CD4-positive, alpha-beta memory T cell (primary cell): Measurements from ENCODE around the gene PIEZO2. TPM values are rescaled to one million over a fixed set of nuclear protein-coding genes. Genes with fewer than 3 reads are reported as not detected.
"Not testable (repeated sequence)": the region's sequence is repeated elsewhere in the genome, so short reads cannot be mapped to it uniquely, and the experiment has no call there.

Source experiments
- CTCF ChIA-PET: fragments of 350-600 bp; sonication (Branson Sonifier 250); formaldehyde crosslinking; loops from one replicate; lab custom pipeline; 2021; ENCODE audit warnings: inconsistent platforms; ENCODE audit not compliant: partially characterized antibody; lab: Charles Lee
- POLR2A ChIA-PET: fragments of 350-600 bp; sonication (Branson Sonifier 250); formaldehyde crosslinking; loops from one replicate; lab custom pipeline; 2021; ENCODE audit not compliant: partially characterized antibody; lab: Charles Lee
- DNase-seq, 5 donors: peaks; one replicate each; pipeline versions ENCODE4 v3.0.0 to v3.0.0-alpha.2; 2020 to 2022; ENCODE audit warnings: mixed read lengths in 1 of 5
- H3K27ac ChIP-seq: one replicate; pipeline ENCODE4 v1.7.0; 2013; ENCODE audit warnings: low read depth, low read length
- H3K27me3 ChIP-seq: 2 replicates; pipeline ENCODE4 v1.7.0; 2013; ENCODE audit warnings: mild to moderate bottlenecking, low read length, moderate library complexity; ENCODE audit not compliant: insufficient read depth
- H3K36me3 ChIP-seq: 2 replicates; pipeline ENCODE4 v1.7.0; 2013; ENCODE audit warnings: mild to moderate bottlenecking, low read length, moderate library complexity; ENCODE audit not compliant: insufficient read depth
- H3K4me1 ChIP-seq: 2 replicates; pipeline ENCODE4 v1.7.0; 2013; ENCODE audit warnings: mild to moderate bottlenecking, low read length, moderate library complexity; ENCODE audit not compliant: insufficient read depth
- H3K4me3 ChIP-seq, 2 donors: one replicate each; pipeline ENCODE4 v1.7.0; 2013; ENCODE audit warnings: low read length in 2 of 2, mild to moderate bottlenecking in 1 of 2
- H3K9me3 ChIP-seq, 2 donors: one replicate each; pipeline ENCODE4 v1.7.0; 2013; ENCODE audit warnings: low read length in 2 of 2, control low read depth in 1 of 2; ENCODE audit not compliant: control insufficient read depth in 1 of 2
- H3K27ac Mint-ChIP-seq, 7 donors: one replicate each; pipeline ENCODE4 v1.8.0; 2020 to 2021; ENCODE audit warnings: mixed read lengths in 7 of 7, mild to moderate bottlenecking in 6 of 7, inconsistent platforms in 3 of 7, moderate library complexity in 3 of 7
- H3K27me3 Mint-ChIP-seq, 2 donors: one replicate each; pipeline ENCODE4 v1.8.0; 2020 to 2021; ENCODE audit warnings: mixed read lengths in 2 of 2
- H3K36me3 Mint-ChIP-seq, 2 donors: one replicate each; pipeline ENCODE4 v1.8.0; 2020 to 2021; ENCODE audit warnings: mixed read lengths in 2 of 2, inconsistent platforms in 1 of 2, mild to moderate bottlenecking in 1 of 2
- H3K4me1 Mint-ChIP-seq, 4 donors: one replicate each; pipeline ENCODE4 v1.8.0; 2020 to 2021; ENCODE audit warnings: mixed read lengths in 4 of 4, mild to moderate bottlenecking in 1 of 4
- H3K4me3 Mint-ChIP-seq, 8 donors: one replicate each; pipeline ENCODE4 v1.8.0; 2020 to 2021; ENCODE audit warnings: mixed read lengths in 8 of 8, mild to moderate bottlenecking in 7 of 8, moderate library complexity in 6 of 8, inconsistent platforms in 3 of 8
- H3K9me3 Mint-ChIP-seq, 8 donors: one replicate each; pipeline ENCODE4 v1.8.0; 2020 to 2021; ENCODE audit warnings: mixed read lengths in 8 of 8, mild to moderate bottlenecking in 5 of 8, inconsistent platforms in 3 of 8, moderate library complexity in 1 of 8
- intact Hi-C: fragments of 100-400 bp; cut with micrococcal nuclease; formaldehyde crosslinking; loops from one replicate; pipeline ENCODE4 v1.15.1; 2023
- polyA plus RNA-seq, 2 donors: library from polyadenylated mRNA; unstranded; fragments of 300-500 nt; fragmentation: Illumina TruSeq; gene quantifications; one replicate each; pipeline ENCODE4 v1.2.3, GENCODE V29; 2021
- total RNA-seq, 2 experiments: library from RNA; stranded (reverse); gene quantifications; one replicate each; pipeline ENCODE4 v1.2.3, GENCODE V29; 2021

The PIEZO2 gene
- total and polyA plus RNA-seq, 4 experiments from 2014 or later, result not detected

- Histone ChIP-seq H3K27ac (no peak overlapping the region), H3K9me3 (no peaks in the 10 kb centered on the region), H3K36me3 (no peaks in the 10 kb centered on the region), H3K4me3 (no peak overlapping the region), H3K27me3 (no peaks in the 10 kb centered on the region), H3K4me1 (no peaks in the 10 kb centered on the region)
- Mint-ChIP-seq H3K4me1 (peaks cover 0 to 10% (median 4%) of the 10 kb centered on the region in 4 donors), H3K9me3 (peaks cover 0 to 3% (median 0%) of the 10 kb centered on the region in 8 donors), H3K36me3 (no peaks in the 10 kb centered on the region), H3K27ac (no peak overlapping the region), H3K4me3 (no peak overlapping the region), H3K27me3 (peaks cover 18 to 20% of the 10 kb centered on the region in 2 donors)
- intact Hi-C loops, result no loop called here
- POLR2A ChIA-PET, result no interaction called here
- no peak for DNase-seq
- CTCF ChIA-PET, result no interaction called here
Observed at GRCh38 chr18:11145413-11146191, 3.8 kb downstream of the PIEZO2 start.

GRCh38 chr18:11137400-11137799 is 12.0 kb downstream of the PIEZO2 start:
- peaks cover 0 to 2% (median 0%) of the 10 kb centered on the region in 8 donors for H3K9me3 Mint-ChIP-seq
- H3K9me3 ChIP-seq, result no peaks in the 10 kb centered on the region
- H3K4me1 ChIP-seq, result no peaks in the 10 kb centered on the region
- H3K4me3 ChIP-seq, result no peak overlapping the region
- H3K4me3 Mint-ChIP-seq, result no peak overlapping the region
- intact Hi-C loops, result no loop called here
- DNase-seq, result no peak
- CTCF ChIA-PET, result no interaction called here
- no peak overlapping the region for H3K27ac ChIP-seq
- H3K27me3 Mint-ChIP-seq, result peaks cover 2% of the 10 kb centered on the region in 2 donors
- POLR2A ChIA-PET, result no interaction called here
- no peaks in the 10 kb centered on the region for H3K36me3 Mint-ChIP-seq
- H3K27ac Mint-ChIP-seq, result no peak overlapping the region
- no peaks in the 10 kb centered on the region for H3K36me3 ChIP-seq
- H3K27me3 ChIP-seq, result no peaks in the 10 kb centered on the region
- no peaks in the 10 kb centered on the region for H3K4me1 Mint-ChIP-seq

GRCh38 chr18:11136241-11136640 is 13.1 kb downstream of the PIEZO2 start:
- H3K4me3 Mint-ChIP-seq, result no peak overlapping the region
- no peak for DNase-seq
- POLR2A ChIA-PET, result no interaction called here
- no peak overlapping the region for H3K27ac Mint-ChIP-seq
- peaks cover 2% of the 10 kb centered on the region in 2 donors for H3K27me3 Mint-ChIP-seq
- H3K36me3 Mint-ChIP-seq, result no peaks in the 10 kb centered on the region
- Histone ChIP-seq H3K9me3 (no peaks in the 10 kb centered on the region), H3K27ac (no peak overlapping the region), H3K36me3 (no peaks in the 10 kb centered on the region), H3K27me3 (no peaks in the 10 kb centered on the region), H3K4me1 (no peaks in the 10 kb centered on the region), H3K4me3 (no peak overlapping the region)
- H3K4me1 Mint-ChIP-seq, result no peaks in the 10 kb centered on the region
- CTCF ChIA-PET, result no interaction called here
- intact Hi-C loops, result no loop called here
- peaks cover 0 to 2% (median 0%) of the 10 kb centered on the region in 8 donors for H3K9me3 Mint-ChIP-seq

GRCh38 chr18:11134940-11135339 is 14.4 kb downstream of the PIEZO2 start:
- Mint-ChIP-seq H3K27me3 (no peaks in the 10 kb centered on the region), H3K4me3 (no peak overlapping the region), H3K9me3 (peaks cover 0 to 2% (median 0%) of the 10 kb centered on the region in 8 donors), H3K36me3 (no peaks in the 10 kb centered on the region), H3K4me1 (no peaks in the 10 kb centered on the region), H3K27ac (no peak overlapping the region)
- no peak for DNase-seq
- Histone ChIP-seq H3K36me3 (no peaks in the 10 kb centered on the region), H3K4me3 (no peak overlapping the region), H3K27ac (no peak overlapping the region), H3K27me3 (no peaks in the 10 kb centered on the region), H3K4me1 (no peaks in the 10 kb centered on the region), H3K9me3 (no peaks in the 10 kb centered on the region)
- intact Hi-C loops, result no loop called here
- POLR2A ChIA-PET, result no interaction called here
- CTCF ChIA-PET, result no interaction called here

GRCh38 chr18:11129059-11129458 is 20.3 kb downstream of the PIEZO2 start:
- H3K4me1 Mint-ChIP-seq, H3K4me3 ChIP-seq, H3K4me3 Mint-ChIP-seq, DNase-seq, H3K27me3 ChIP-seq, H3K27me3 Mint-ChIP-seq, CTCF ChIA-PET, H3K36me3 Mint-ChIP-seq, H3K27ac Mint-ChIP-seq, intact Hi-C loops, H3K36me3 ChIP-seq, POLR2A ChIA-PET, H3K9me3 ChIP-seq, H3K4me1 ChIP-seq, H3K27ac ChIP-seq: not testable (repeated sequence)
- H3K9me3 Mint-ChIP-seq, result peaks cover 0 to 11% (median 6%) of the 10 kb centered on the region in 8 donors

GRCh38 chr18:11125492-11126315 is 23.7 kb downstream of the PIEZO2 start:
- CTCF ChIA-PET, result interaction anchor here (1.3 kb wide), 1 partner anchor 16 kb away, joined by 3 read pairs; no protein-coding TSS in a partner anchor
- Histone ChIP-seq H3K27me3 (no peaks in the 10 kb centered on the region), H3K9me3 (no peaks in the 10 kb centered on the region), H3K36me3 (no peaks in the 10 kb centered on the region), H3K4me1 (no peaks in the 10 kb centered on the region), H3K4me3 (no peak overlapping the region), H3K27ac (no peak overlapping the region)
- intact Hi-C loops, result no loop called here
- no peak overlapping the region for H3K27ac Mint-ChIP-seq
- H3K9me3 Mint-ChIP-seq, result peaks cover 0 to 11% (median 6%) of the 10 kb centered on the region in 8 donors
- no peaks in the 10 kb centered on the region for H3K36me3 Mint-ChIP-seq
- POLR2A ChIA-PET, result no interaction called here
- H3K27me3 Mint-ChIP-seq, result no peaks in the 10 kb centered on the region
- no peaks in the 10 kb centered on the region for H3K4me1 Mint-ChIP-seq
- DNase-seq, result no peak
- H3K4me3 Mint-ChIP-seq, result no peak overlapping the region

GRCh38 chr18:11124054-11124453 is 25.3 kb downstream of the PIEZO2 start:
- no peak overlapping the region for H3K4me3 ChIP-seq
- H3K9me3 ChIP-seq, result no peaks in the 10 kb centered on the region
- no peaks in the 10 kb centered on the region for H3K4me1 ChIP-seq
- Mint-ChIP-seq H3K9me3 (peaks cover 0 to 10% (median 6%) of the 10 kb centered on the region in 8 donors), H3K4me3 (no peak overlapping the region), H3K27me3 (no peaks in the 10 kb centered on the region), H3K36me3 (no peaks in the 10 kb centered on the region), H3K27ac (no peak overlapping the region), H3K4me1 (no peaks in the 10 kb centered on the region)
- H3K27ac ChIP-seq, result no peak overlapping the region
- ChIA-PET CTCF (no interaction called here), POLR2A (no interaction called here)
- intact Hi-C loops, result no loop called here
- H3K27me3 ChIP-seq, result no peaks in the 10 kb centered on the region
- no peaks in the 10 kb centered on the region for H3K36me3 ChIP-seq
- no peak for DNase-seq
